HG03025 (cell line): ENCODE data around the gene FAM161B.

Source experiments
- ATAC-seq: cut with Tn5 transposase; IDR thresholded peaks from one replicate; pipeline ENCODE4 v1.9.1; 2021; ENCODE audit warnings: mild to moderate bottlenecking, moderate library complexity; ENCODE audit not compliant: unreplicated experiment, low FRiP score

The FAM161B gene

DNA sequence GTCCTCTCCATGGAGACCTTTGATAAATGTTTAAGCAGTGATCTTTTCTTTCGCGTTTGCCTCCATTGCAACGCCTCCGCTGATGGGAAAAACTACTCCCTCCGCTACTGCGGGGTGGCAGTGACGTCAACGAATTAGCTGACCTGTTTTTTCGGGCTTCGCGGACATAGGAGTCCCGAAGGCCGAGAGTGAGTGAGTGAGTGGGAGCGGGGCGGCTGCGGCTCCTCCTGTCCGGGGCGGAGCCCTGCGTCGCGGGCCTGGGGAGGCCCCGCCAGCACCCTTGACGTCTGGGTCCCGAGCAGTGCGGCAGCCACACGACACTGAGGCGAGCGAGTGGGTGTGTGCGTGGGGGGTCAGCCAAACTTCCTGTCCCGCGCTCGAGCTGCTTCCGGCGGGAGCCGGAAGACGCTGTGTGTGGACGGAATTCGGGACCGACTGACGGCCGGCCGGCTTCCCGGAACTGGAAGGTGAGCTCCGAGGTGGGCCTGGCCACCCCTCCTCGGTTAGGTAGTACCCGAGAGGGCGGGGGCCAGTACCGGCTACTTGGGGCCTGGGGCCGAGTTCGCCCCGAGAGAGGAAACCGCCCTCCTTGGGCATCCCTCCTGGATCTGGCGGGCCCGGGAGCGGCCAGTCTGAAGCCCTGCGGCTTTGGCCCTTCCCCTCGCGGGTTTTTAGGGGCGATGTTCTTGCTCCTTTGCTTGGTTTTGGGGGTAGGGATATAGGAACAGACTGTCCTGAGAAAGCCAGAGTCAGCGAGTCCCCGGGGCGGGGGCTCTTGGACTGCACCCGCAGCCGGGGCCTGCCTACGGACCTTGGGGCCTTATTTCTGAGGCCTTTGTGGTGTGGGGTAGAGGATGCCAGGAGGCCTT, 63.2 kb downstream of the FAM161B start, which contains the start of gene ZNF410:
Gene ZNF410 (plus strand): TSS at position 411 of the 869 bp plus-strand sequence. CDS start 5,317 bp downstream, outside the sequence.
- peak; percentile 91 for ATAC-seq

DNA sequence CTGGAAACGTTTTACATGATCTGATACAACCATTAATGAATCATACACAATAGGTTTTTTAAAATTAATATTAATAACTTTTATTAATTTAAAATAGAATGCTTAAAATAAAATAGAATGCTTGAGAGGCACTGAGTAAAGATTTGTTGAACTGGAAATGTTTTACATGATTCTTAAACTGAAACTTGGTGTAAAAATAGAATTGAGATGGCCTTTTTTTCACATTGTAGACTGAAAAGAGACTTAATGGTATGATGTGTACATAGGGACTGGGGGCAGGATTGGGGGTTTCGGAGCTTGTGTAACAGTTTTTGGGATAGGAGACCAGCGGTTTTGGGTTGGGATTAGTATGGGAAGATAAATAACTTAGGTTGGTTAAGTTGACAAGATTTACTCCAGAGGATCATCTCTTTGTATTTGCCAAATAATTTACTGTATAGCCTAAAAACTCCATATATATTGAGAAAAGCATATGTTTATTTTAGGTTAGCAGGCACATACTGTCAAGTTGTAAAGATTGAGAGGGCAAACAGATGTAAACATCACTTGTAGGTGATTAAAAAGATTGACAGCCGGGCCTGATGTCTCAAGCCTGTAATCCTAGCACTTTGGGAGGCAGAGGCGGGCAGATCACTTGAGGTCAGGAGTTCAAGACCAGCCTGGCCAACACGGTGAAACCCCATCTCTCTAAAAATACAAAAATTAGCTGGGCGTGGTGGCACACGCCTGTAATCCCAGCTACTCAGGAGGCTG, 65.3 kb downstream of the FAM161B start:
- no peak for ATAC-seq
